T-cell (primary cell): ENCODE results near the gene ZNF236. TPM values are rescaled to one million over a fixed set of nuclear protein-coding genes. Genes with fewer than 3 reads are reported as not detected.

Experiments
- ATAC-seq, 4 experiments: fragments of 200-7000 bp in 3 of 4; fragments of 150-1000 bp in 1 of 4; cut with Tn5 transposase; replicated peaks in 1 of 4; 1 replicate in 3 of 4; 2 replicates in 1 of 4; pipeline ENCODE4 v1.10.0; 2021; ENCODE audit warnings: moderate library complexity in 3 of 4, mild to moderate bottlenecking in 2 of 4, moderate number of reproducible peaks in 1 of 4
- CTCF ChIA-PET, 2 donors: fragments of 300-600 bp; sonication (Branson Sonifier 250); formaldehyde crosslinking; loops; one replicate each; lab custom pipeline; 2022; ENCODE audit warnings: antibody characterized with exemption in 2 of 2; lab: Charles Lee
- POLR2A ChIA-PET, 2 donors: fragments of 300-600 bp; sonication (Branson Sonifier 250); formaldehyde crosslinking; loops; one replicate each; lab custom pipeline; 2022; ENCODE audit warnings: antibody characterized with exemption in 2 of 2; lab: Charles Lee
- DNase-seq, 35 experiments: peaks; one replicate each; pipeline versions ENCODE4 v3.0.0 to v3.0.0-alpha.2; 2013 to 2023
- H3K27ac ChIP-seq: one replicate; pipeline ENCODE4 v1.5.1; 2013; ENCODE audit warnings: low read length
- H3K27me3 ChIP-seq, 2 experiments: replicated peaks in 1 of 2; 1 replicate in 1 of 2; 2 replicates in 1 of 2; pipeline versions ENCODE4 v1.6.1 to v1.7.0; 2013; ENCODE audit warnings: low read length in 1 of 2, mixed read lengths in 1 of 2; ENCODE audit not compliant: control insufficient read depth in 2 of 2, insufficient read depth in 2 of 2; ENCODE audit errors: extremely low read depth in 1 of 2
- H3K36me3 ChIP-seq, 2 donors: 1 replicate in 1 of 2; 2 replicates in 1 of 2; pipeline versions ENCODE4 v1.6.1 to v1.7.0; 2013; ENCODE audit warnings: low read length in 1 of 2; ENCODE audit not compliant: control insufficient read depth in 2 of 2, insufficient read depth in 1 of 2; ENCODE audit errors: extremely low read depth in 1 of 2
- H3K4me1 ChIP-seq, 2 experiments: 1 replicate in 1 of 2; 2 replicates in 1 of 2; pipeline versions ENCODE4 v1.6.1 to v1.7.0; 2013; ENCODE audit warnings: low read length in 2 of 2, mixed read lengths in 1 of 2; ENCODE audit not compliant: insufficient read depth in 2 of 2, control insufficient read depth in 1 of 2; ENCODE audit errors: extremely low read depth in 1 of 2
- H3K4me3 ChIP-seq, 2 donors: 1 replicate in 1 of 2; 2 replicates in 1 of 2; pipeline versions ENCODE4 v1.5.1 to v1.7.0; 2013; ENCODE audit warnings: mild to moderate bottlenecking in 2 of 2, low read length in 1 of 2, moderate library complexity in 1 of 2; ENCODE audit not compliant: control insufficient read depth in 1 of 2; ENCODE audit errors: extremely low read depth in 1 of 2
- H3K9me3 ChIP-seq: 2 replicates; pipeline ENCODE4 v1.7.0; 2013
- H3K27ac Mint-ChIP-seq, 2 donors: one replicate each; pipeline ENCODE4 v1.8.0; 2020 to 2021; ENCODE audit warnings: mild to moderate bottlenecking in 2 of 2, mixed read lengths in 2 of 2
- H3K27me3 Mint-ChIP-seq, 2 donors: one replicate each; pipeline ENCODE4 v1.8.0; 2021 to 2022; ENCODE audit warnings: mixed read lengths in 2 of 2
- H3K36me3 Mint-ChIP-seq: one replicate; pipeline ENCODE4 v1.8.0; 2021; ENCODE audit warnings: mixed read lengths
- H3K4me1 Mint-ChIP-seq, 3 donors: one replicate each; pipeline ENCODE4 v1.8.0; 2020 to 2022; ENCODE audit warnings: mixed read lengths in 3 of 3, mild to moderate bottlenecking in 1 of 3
- H3K4me3 Mint-ChIP-seq, 3 donors: one replicate each; pipeline ENCODE4 v1.8.0; 2020 to 2022; ENCODE audit warnings: mild to moderate bottlenecking in 3 of 3, mixed read lengths in 3 of 3, moderate library complexity in 3 of 3
- H3K9me3 Mint-ChIP-seq, 3 donors: one replicate each; pipeline ENCODE4 v1.8.0; 2020 to 2022; ENCODE audit warnings: mixed read lengths in 3 of 3
- whole genome bisulfite sequencing: methylation state at CpG from one replicate; pipeline ENCODE4 v1.1.5; 2013; ENCODE audit warnings: missing lambda C conversion rate; ENCODE audit not compliant: insufficient coverage; 5-methylcytosine and 5-hydroxymethylcytosine counted together
- total RNA-seq, 35 experiments: library from RNA in 6 of 35; stranded (reverse) in 6 of 35; fragments of 120-200 nt in 1 of 35; gene quantifications; one replicate each; pipeline versions ENCODE4 v1.2.1 to v1.2.4 and lab custom pipeline; 2013 to 2026

The ZNF236 gene
- total RNA-seq, 5 donors from 2014 or later (not counting 1 experiment from before 2014, with no cell fraction given): 24.6 to 33.3 (median 28.4) TPM

DNA sequence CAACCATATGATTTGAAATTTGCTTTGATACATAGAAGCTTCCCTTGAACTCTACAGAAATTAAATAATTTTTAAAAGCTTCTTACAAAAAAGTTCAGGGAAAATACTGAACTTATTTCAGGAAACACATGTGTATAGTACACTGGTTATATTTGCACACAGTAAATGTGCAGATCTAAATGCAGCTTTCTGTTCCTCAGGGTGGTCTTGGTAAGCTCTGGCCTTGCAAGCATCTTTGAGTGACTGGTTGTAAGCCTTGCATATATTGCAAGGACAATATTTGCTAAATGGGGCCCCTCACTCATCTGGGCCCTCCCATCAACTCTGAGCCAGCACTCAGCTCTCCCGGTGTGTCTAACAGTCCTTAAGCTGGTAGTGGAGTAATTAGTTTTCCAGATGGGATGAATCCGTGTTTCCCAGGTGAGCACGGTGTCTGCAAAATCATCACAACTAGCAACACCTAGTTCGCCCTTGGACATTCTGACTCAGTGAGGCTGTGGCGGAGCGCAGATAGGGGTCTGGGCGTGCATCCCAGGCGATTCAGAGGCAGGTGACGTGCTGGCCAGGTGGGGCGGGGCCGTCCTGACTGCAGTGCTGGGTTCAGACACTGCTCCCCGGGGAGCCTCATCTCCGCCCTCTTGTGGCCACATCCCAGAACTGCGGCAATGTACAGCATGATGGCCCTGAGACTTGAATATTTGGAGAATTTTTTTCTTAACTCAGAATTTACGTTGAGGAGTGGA lies 160.7 kb downstream of the ZNF236 start:
- H3K4me1 Mint-ChIP-seq: peaks cover 8 to 11% (median 8%) of the 10 kb centered on the region in 3 donors
- Histone ChIP-seq H3K36me3 (no peaks in the 10 kb centered on the region), H3K9me3 (no peaks in the 10 kb centered on the region), H3K4me1 (peaks cover 2 to 11% of the 10 kb centered on the region in 2 experiments), H3K27ac (no peak overlapping the region), H3K4me3 (no peak overlapping the region), H3K27me3 (no peaks in the 10 kb centered on the region)
- ChIA-PET POLR2A (interaction anchor here in 1 of 2 donors (0.5 kb wide), 1 partner anchor 63 kb away, joined by 8 read pairs; no protein-coding TSS in a partner anchor), CTCF (interaction anchor here (0.5 to 3.4 kb wide), 14 partner anchors 8 to 180 kb away, joined by 3 to 19 read pairs (median 4); no protein-coding TSS in a partner anchor)
- H3K4me3 Mint-ChIP-seq: no peak overlapping the region
- H3K9me3 Mint-ChIP-seq: no peaks in the 10 kb centered on the region
- peak; percentile 59 to 87 (median 80) for DNase-seq
- H3K27ac Mint-ChIP-seq: no peak overlapping the region
- H3K27me3 Mint-ChIP-seq: no peaks in the 10 kb centered on the region
- ATAC-seq: peak; percentile 91 to 96 (median 96)
- peaks cover 6% of the 10 kb centered on the region for H3K36me3 Mint-ChIP-seq
- 3% methylated on average over 9 of the region's 15 CpGs for WGBS

DNA sequence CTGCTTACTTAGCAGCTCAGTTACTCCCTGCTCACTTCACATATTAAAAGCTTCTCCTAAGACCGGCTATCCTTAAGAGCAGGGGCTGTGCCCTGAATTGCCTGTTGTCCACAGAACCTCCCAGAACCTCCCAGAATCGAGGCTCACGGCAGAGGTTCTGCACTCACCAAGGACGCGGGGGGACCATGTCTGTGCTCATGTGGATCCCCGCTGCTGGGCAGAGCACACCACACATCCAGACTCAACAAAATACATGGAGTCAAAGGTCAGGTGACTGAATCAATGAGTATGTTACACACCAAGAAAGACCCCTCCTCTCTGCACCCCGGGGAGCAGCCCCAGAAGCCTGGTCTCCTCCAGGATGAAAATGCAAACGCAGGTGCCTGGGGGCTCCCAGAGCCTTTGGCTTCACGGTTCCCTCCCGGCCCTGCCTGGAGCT lies 161.3 kb downstream of the ZNF236 start:
- CTCF ChIA-PET: interaction anchor here (0.5 to 3.4 kb wide), 16 partner anchors 9 to 181 kb away, joined by 3 to 19 read pairs (median 4); no protein-coding TSS in a partner anchor
- H3K4me1 ChIP-seq: peaks cover 2 to 11% of the 10 kb centered on the region in 2 experiments
- no peak overlapping the region for H3K27ac ChIP-seq
- H3K9me3 ChIP-seq: no peaks in the 10 kb centered on the region
- ATAC-seq: peak; percentile 10 to 35 (median 16)
- Mint-ChIP-seq H3K9me3 (no peaks in the 10 kb centered on the region), H3K36me3 (peaks cover 6% of the 10 kb centered on the region), H3K27me3 (no peaks in the 10 kb centered on the region), H3K4me3 (no peak overlapping the region), H3K4me1 (peaks cover 8 to 11% (median 8%) of the 10 kb centered on the region in 3 donors), H3K27ac (no peak overlapping the region)
- H3K36me3 ChIP-seq: no peaks in the 10 kb centered on the region
- H3K27me3 ChIP-seq: peaks cover 0 to under 1% of the 10 kb centered on the region in 2 experiments
- POLR2A ChIA-PET: no interaction called here
- DNase-seq: no peak
- 88% methylated on average over 8 of the region's 10 CpGs for WGBS
- no peak overlapping the region for H3K4me3 ChIP-seq

DNA sequence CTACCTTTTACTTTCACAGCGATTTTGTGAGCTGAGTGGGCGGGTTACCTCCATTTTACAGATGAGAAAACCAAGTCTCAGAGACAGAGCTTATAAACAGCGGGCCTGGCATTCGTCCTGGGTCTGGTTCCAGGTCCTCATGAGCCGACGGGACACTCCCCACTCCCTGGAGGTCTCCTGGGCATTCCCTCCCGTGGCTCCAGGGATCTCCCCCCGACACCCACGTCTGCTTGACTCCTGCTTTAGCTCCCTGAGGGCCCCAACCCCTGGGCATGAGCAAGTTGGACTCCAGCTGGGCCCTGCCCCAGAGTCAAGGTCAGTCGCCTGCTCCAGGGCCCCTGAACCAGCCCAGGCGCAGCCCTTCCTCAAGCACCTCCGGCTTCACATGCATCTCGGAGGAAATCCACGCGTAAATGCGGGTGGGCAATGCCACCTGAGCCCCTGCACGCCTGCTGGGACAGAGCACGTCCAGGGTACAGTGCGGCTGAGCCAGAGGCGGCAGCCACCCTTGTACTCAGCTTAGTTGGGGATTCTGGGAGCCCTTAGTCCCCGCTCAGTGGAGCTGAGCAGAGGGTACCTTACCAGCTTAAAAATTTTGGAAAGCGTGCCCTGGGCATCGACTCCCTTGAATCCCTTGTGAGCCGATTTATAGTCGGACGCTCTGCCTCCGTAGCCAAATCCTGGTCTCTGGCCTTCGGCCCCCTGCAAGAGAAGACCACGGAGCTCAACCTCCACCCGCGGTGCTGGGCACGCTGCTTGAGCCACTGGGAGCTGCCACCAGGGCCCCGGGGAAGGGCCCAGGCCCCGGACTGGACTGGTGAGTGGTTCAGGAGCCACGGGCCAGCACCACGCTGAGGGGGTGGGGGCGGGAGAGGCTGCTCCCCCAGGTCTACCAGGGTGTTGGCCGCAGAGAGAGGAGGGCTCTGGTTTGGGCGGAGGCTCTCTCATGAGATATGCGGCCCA lies 162.1 kb downstream of the ZNF236 start:
- peaks cover 0 to 2% of the 10 kb centered on the region in 2 experiments for H3K27me3 ChIP-seq
- no peak for ATAC-seq
- ChIA-PET POLR2A (interaction anchor here in 1 of 2 donors (0.5 kb wide), 1 partner anchor 130 kb away, joined by 4 read pairs; no protein-coding TSS in a partner anchor), CTCF (interaction anchor here (0.6 to 3.4 kb wide), 10 partner anchors 13 to 182 kb away, joined by 3 to 19 read pairs (median 4); no protein-coding TSS in a partner anchor)
- peaks cover 2 to 11% of the 10 kb centered on the region in 2 experiments for H3K4me1 ChIP-seq
- 95% methylated on average over 36 of the region's 40 CpGs for WGBS
- H3K36me3 ChIP-seq: no peaks in the 10 kb centered on the region
- H3K4me3 Mint-ChIP-seq: no peak overlapping the region
- peaks cover 8 to 11% (median 8%) of the 10 kb centered on the region in 3 donors for H3K4me1 Mint-ChIP-seq
- no peaks in the 10 kb centered on the region for H3K9me3 ChIP-seq
- H3K27me3 Mint-ChIP-seq: no peaks in the 10 kb centered on the region
- no peak overlapping the region for H3K27ac Mint-ChIP-seq
- H3K4me3 ChIP-seq: no peak overlapping the region
- H3K9me3 Mint-ChIP-seq: no peaks in the 10 kb centered on the region
- no peaks in the 10 kb centered on the region for H3K36me3 Mint-ChIP-seq
- H3K27ac ChIP-seq: no peak overlapping the region
- no peak for DNase-seq

DNA sequence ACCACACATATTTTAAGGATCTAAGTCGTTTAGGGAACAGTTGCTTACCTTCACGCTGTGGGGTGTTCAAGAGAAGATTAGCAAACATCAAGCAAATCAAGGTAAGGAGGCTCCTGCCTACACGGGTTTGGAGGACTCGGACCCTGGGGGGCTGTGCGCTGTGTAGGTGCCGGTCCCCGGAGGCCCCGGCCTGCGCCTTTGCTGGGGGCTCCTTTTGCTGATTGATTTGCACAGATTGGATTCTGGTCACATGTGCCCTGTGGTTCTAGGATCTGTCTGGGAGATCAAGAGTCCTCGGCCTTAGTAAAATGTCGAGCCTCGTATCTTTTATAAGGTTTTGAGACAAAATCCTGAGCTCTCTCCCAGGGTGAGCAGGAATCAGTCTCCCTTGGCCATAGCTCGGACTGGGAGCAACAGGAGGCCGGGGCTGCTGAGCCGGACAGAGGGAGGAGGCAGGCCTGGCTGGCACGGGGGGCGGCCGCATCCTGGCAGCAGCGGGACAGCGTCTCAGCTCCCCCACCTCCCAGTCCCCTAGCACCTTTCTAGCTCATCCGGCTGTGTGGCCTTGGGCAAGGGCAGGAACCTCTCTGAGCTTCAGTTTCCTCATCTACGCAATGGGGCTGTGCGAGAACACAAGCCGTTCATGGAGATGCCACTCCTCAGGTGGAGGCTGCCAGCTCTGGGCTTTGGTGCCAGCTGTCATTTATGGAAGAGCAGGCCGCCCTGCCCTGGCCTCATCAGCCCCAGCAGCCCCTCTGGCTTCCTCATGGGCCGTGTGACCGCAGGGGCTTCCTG lies 163.0 kb downstream of the ZNF236 start:
- DNase-seq: no peak
- ChIA-PET CTCF (interaction anchor here (0.6 to 3.4 kb wide), 5 partner anchors 14 to 183 kb away, joined by 3 to 19 read pairs (median 3); no protein-coding TSS in a partner anchor), POLR2A (interaction anchor here in 1 of 2 donors (0.5 kb wide), 1 partner anchor 130 kb away, joined by 4 read pairs; no protein-coding TSS in a partner anchor)
- no peaks in the 10 kb centered on the region for H3K27me3 Mint-ChIP-seq
- no peaks in the 10 kb centered on the region for H3K9me3 Mint-ChIP-seq
- no peak for ATAC-seq
- Histone ChIP-seq H3K27ac (no peak overlapping the region), H3K4me1 (peaks cover 2 to 11% of the 10 kb centered on the region in 2 experiments), H3K4me3 (no peak overlapping the region), H3K27me3 (peaks cover 0 to 2% of the 10 kb centered on the region in 2 experiments), H3K36me3 (no peaks in the 10 kb centered on the region), H3K9me3 (no peaks in the 10 kb centered on the region)
- H3K27ac Mint-ChIP-seq: no peak overlapping the region
- 92% methylated on average over 26 of the region's 27 CpGs for WGBS
- peaks cover 8 to 12% (median 11%) of the 10 kb centered on the region in 3 donors for H3K4me1 Mint-ChIP-seq
- no peaks in the 10 kb centered on the region for H3K36me3 Mint-ChIP-seq
- no peak overlapping the region for H3K4me3 Mint-ChIP-seq

DNA sequence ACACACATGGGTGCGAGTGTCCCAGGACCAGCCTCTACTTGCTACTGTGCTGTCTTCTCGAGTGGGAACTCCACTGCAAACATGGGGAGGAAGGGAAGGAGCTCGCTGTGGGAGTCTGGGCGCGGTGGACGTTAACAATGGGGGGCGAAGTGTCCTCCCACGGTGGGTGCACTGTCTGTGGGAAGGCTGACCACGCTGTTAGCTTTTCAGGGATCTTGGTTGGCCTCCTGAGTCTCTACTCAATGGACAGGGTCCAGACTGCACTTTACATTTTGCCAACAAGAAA lies 163.5 kb downstream of the ZNF236 start:
- Histone ChIP-seq H3K4me3 (no peak overlapping the region), H3K27ac (no peak overlapping the region), H3K9me3 (no peaks in the 10 kb centered on the region), H3K36me3 (no peaks in the 10 kb centered on the region), H3K27me3 (peaks cover 0 to 2% of the 10 kb centered on the region in 2 experiments), H3K4me1 (peaks cover 2 to 11% of the 10 kb centered on the region in 2 experiments)
- ChIA-PET POLR2A (no interaction called here), CTCF (interaction anchor here in 1 of 2 donors (0.6 kb wide), 1 partner anchor 16 kb away, joined by 3 read pairs; no protein-coding TSS in a partner anchor)
- H3K4me1 Mint-ChIP-seq: peaks cover 8 to 18% (median 11%) of the 10 kb centered on the region in 3 donors
- H3K9me3 Mint-ChIP-seq: no peaks in the 10 kb centered on the region
- H3K27ac Mint-ChIP-seq: no peak overlapping the region
- DNase-seq: no peak
- 88% methylated on average over 9 of the region's 9 CpGs for WGBS
- no peaks in the 10 kb centered on the region for H3K36me3 Mint-ChIP-seq
- no peak for ATAC-seq
- no peak overlapping the region for H3K4me3 Mint-ChIP-seq
- H3K27me3 Mint-ChIP-seq: no peaks in the 10 kb centered on the region
